GM19043 (cell line): ENCODE data around the gene KLHDC1.
"Not testable (repeated sequence)": the region's sequence is repeated elsewhere in the genome, so short reads cannot be mapped to it uniquely, and the experiment has no call there.

Source experiments
- ATAC-seq: cut with Tn5 transposase; IDR thresholded peaks from one replicate; pipeline ENCODE4 v1.9.1; 2021; ENCODE audit warnings: low read depth; ENCODE audit not compliant: unreplicated experiment

The KLHDC1 gene

GRCh38 chr14:49774106-49774505 is 81.2 kb downstream of the KLHDC1 start:
- no peak for ATAC-seq

- ATAC-seq = no peak
These were observed 85.5 kb downstream of the KLHDC1 start for GRCh38 chr14:49778421-49778820.

GRCh38 chr14:49781040-49781439 is 88.1 kb downstream of the KLHDC1 start:
- ATAC-seq = not testable (repeated sequence)

GRCh38 chr14:49783394-49784014 is 90.6 kb downstream of the KLHDC1 start:
- ATAC-seq = no peak

- no peak for ATAC-seq
These were observed 93.4 kb downstream of the KLHDC1 start for GRCh38 chr14:49786315-49786714.

- ATAC-seq = no peak
These were observed 99.7 kb downstream of the KLHDC1 start for GRCh38 chr14:49792618-49793017.

- no peak for ATAC-seq
These were observed 103.1 kb downstream of the KLHDC1 start for GRCh38 chr14:49796025-49796424.
